Measurements from ENCODE around the gene BLM.

DNA sequence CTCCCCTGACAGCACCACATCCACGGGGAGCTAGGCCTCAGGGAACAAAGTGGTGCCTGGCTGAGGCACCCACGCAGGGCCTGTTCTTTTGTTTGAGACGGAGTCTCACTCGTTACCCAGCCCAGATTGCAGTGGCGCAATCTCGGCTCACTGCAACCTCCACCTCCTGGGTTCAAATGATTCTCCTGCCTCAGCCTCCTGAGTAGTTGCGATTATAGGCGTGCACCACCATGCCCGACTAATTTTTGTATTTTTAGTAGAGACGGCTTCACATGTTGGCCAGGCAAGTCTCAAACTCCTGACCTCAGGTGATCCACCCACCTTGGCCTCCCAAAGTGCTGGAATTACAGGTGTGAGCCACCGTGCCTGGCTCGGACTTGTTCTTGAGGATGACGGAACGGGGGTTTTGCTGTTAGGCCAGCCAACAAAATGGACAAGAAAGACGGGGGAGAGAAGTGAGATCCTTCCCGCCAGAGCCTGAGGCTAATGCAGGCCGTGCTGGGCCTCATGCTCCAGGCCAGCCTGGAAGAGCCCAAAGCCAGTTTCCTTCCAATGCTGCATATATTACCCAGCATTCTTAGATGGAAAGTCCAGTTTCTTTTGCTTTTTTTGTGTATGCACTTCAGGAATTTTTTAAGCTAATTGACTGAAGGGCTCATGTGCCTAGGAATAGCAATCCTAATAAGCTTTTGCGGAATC lies 123.2 kb downstream of the BLM start:
- no peak for TF ChIP-seq POLR2AphosphoS5 (IDR thresholded peaks at IDR 0.05; ENCODE audit: low read depth, low read length)
- no peak for TF ChIP-seq POLR2A (IDR thresholded peaks at IDR 0.05; ENCODE audit: low read depth, low read length)
- TF ChIP-seq TAF1 (IDR thresholded peaks at IDR 0.05; ENCODE audit: borderline replicate concordance, low read depth, low read length): no peak

Measured in GM12892 (cell line).